Measurements from ENCODE around the gene MAP6D1.

MAP6D1 gene

GRCh38 chr3:183816681-183817510, 8.5 kb downstream of the MAP6D1 start:
- peaks cover 21% of the 10 kb centered on the region; the same call in 1 of the 2 replicates for H3K36me3 ChIP-seq (ENCODE audit: insufficient read depth, low read length)
- no peaks in the 10 kb centered on the region for H3K9me2 ChIP-seq (replicated peaks; ENCODE audit: low read depth, low read length)
- no peak overlapping the region for H3K9ac ChIP-seq (ENCODE audit: low read depth, low read length, poor library complexity, severe bottlenecking)
- H3K9me3 ChIP-seq (ENCODE audit: insufficient read depth, low read depth, low read length), result no peaks in the 10 kb centered on the region
- H3K79me2 ChIP-seq (ENCODE audit: insufficient read depth, low read length), result no peaks in the 10 kb centered on the region
- no peak overlapping the region for H3K4me3 ChIP-seq (ENCODE audit: low read length, poor library complexity, severe bottlenecking)
- TF ChIP-seq EZH2phosphoT487 (IDR thresholded peaks at IDR 0.05; ENCODE audit: borderline replicate concordance) (no peak), CTCF (conservative IDR thresholded peaks at IDR 0.05; ENCODE audit: low read length) (no peak)
- no peaks in the 10 kb centered on the region for H3K27me3 ChIP-seq (ENCODE audit: insufficient read depth, low read length, poor library complexity, severe bottlenecking)
- H3K4me2 ChIP-seq (ENCODE audit: low read depth, low read length, poor library complexity, severe bottlenecking), result no peak overlapping the region
- H4K20me1 ChIP-seq (ENCODE audit: insufficient read depth, low read length, poor library complexity, severe bottlenecking), result no peaks in the 10 kb centered on the region
- no peaks in the 10 kb centered on the region for H3F3A ChIP-seq (ENCODE audit: low read depth)
- H2AFZ ChIP-seq (ENCODE audit: low read length), result no peak overlapping the region
- no peaks in the 10 kb centered on the region for H3K4me1 ChIP-seq (ENCODE audit: insufficient read depth, low read length, poor library complexity, severe bottlenecking)

GRCh38 chr3:183815951-183816475, 9.4 kb downstream of the MAP6D1 start:
- no peaks in the 10 kb centered on the region for H3K4me1 ChIP-seq (ENCODE audit: insufficient read depth, low read length, poor library complexity, severe bottlenecking)
- no peak overlapping the region for H2AFZ ChIP-seq (ENCODE audit: low read length)
- no peak overlapping the region for H3K4me3 ChIP-seq (ENCODE audit: low read length, poor library complexity, severe bottlenecking)
- peaks cover 28% of the 10 kb centered on the region; the same call in 1 of the 2 replicates for H3K36me3 ChIP-seq (ENCODE audit: insufficient read depth, low read length)
- no peaks in the 10 kb centered on the region for H3K27me3 ChIP-seq (ENCODE audit: insufficient read depth, low read length, poor library complexity, severe bottlenecking)
- no peak overlapping the region for H3K4me2 ChIP-seq (ENCODE audit: low read depth, low read length, poor library complexity, severe bottlenecking)
- H3F3A ChIP-seq (ENCODE audit: low read depth), result no peaks in the 10 kb centered on the region
- no peaks in the 10 kb centered on the region for H3K9me3 ChIP-seq (ENCODE audit: insufficient read depth, low read depth, low read length)
- TF ChIP-seq EZH2phosphoT487 (IDR thresholded peaks at IDR 0.05; ENCODE audit: borderline replicate concordance), result no peak
- no peak for TF ChIP-seq CTCF (conservative IDR thresholded peaks at IDR 0.05; ENCODE audit: low read length)
- no peaks in the 10 kb centered on the region for H3K9me2 ChIP-seq (replicated peaks; ENCODE audit: low read depth, low read length)
- no peaks in the 10 kb centered on the region for H4K20me1 ChIP-seq (ENCODE audit: insufficient read depth, low read length, poor library complexity, severe bottlenecking)
- H3K79me2 ChIP-seq (ENCODE audit: insufficient read depth, low read length), result no peaks in the 10 kb centered on the region
- no peak overlapping the region for H3K9ac ChIP-seq (ENCODE audit: low read depth, low read length, poor library complexity, severe bottlenecking)

- H3K36me3 ChIP-seq (ENCODE audit: insufficient read depth, low read length), result peaks cover 32% of the 10 kb centered on the region; the same call in 1 of the 2 replicates
- no peaks in the 10 kb centered on the region for H3K27me3 ChIP-seq (ENCODE audit: insufficient read depth, low read length, poor library complexity, severe bottlenecking)
- H2AFZ ChIP-seq (ENCODE audit: low read length), result no peak overlapping the region
- H3K4me3 ChIP-seq (ENCODE audit: low read length, poor library complexity, severe bottlenecking), result no peak overlapping the region
- no peak overlapping the region for H3K4me2 ChIP-seq (ENCODE audit: low read depth, low read length, poor library complexity, severe bottlenecking)
- no peaks in the 10 kb centered on the region for H3K79me2 ChIP-seq (ENCODE audit: insufficient read depth, low read length)
- H3F3A ChIP-seq (ENCODE audit: low read depth), result no peaks in the 10 kb centered on the region
- H3K9ac ChIP-seq (ENCODE audit: low read depth, low read length, poor library complexity, severe bottlenecking), result no peak overlapping the region
- H4K20me1 ChIP-seq (ENCODE audit: insufficient read depth, low read length, poor library complexity, severe bottlenecking), result no peaks in the 10 kb centered on the region
- no peaks in the 10 kb centered on the region for H3K9me3 ChIP-seq (ENCODE audit: insufficient read depth, low read depth, low read length)
- H3K9me2 ChIP-seq (replicated peaks; ENCODE audit: low read depth, low read length), result no peaks in the 10 kb centered on the region
- no peaks in the 10 kb centered on the region for H3K4me1 ChIP-seq (ENCODE audit: insufficient read depth, low read length, poor library complexity, severe bottlenecking)
- TF ChIP-seq EZH2phosphoT487 (IDR thresholded peaks at IDR 0.05; ENCODE audit: borderline replicate concordance) (no peak), CTCF (conservative IDR thresholded peaks at IDR 0.05; ENCODE audit: low read length) (no peak)
Observed at GRCh38 chr3:183815563-183815940, 9.8 kb downstream of the MAP6D1 start.

All from Loucy (cell line).